BE2C (cell line): ENCODE data around the gene PNLIPRP1.

Source experiments
- DNase-seq: peaks from one replicate; pipeline ENCODE4 v3.0.0-alpha.2; 2020
- H3K27me3 ChIP-seq: fragments of 250-450 bp; sonication (Bioruptor Pico); 2 replicates; pipeline ENCODE4 v1.5.1; 2020; ENCODE audit warnings: mild to moderate bottlenecking
- H3K36me3 ChIP-seq: fragments of 250-450 bp; sonication (Bioruptor Pico); 2 replicates; pipeline ENCODE4 v1.5.1; 2020; ENCODE audit warnings: mild to moderate bottlenecking
- H3K4me1 ChIP-seq: fragments of 250-450 bp; sonication (Bioruptor Pico); 2 replicates; pipeline ENCODE4 v1.5.1; 2020
- H3K4me3 ChIP-seq: 2 replicates; pipeline ENCODE4 v1.5.1; 2011; ENCODE audit warnings: low read depth, low read length
- H3K9me3 ChIP-seq: fragments of 250-450 bp; sonication (Bioruptor Pico); 2 replicates; pipeline ENCODE4 v1.5.1; 2020
- TF ChIP-seq, protein P1 (sequence below): IDR thresholded peaks from 2 replicates; pipeline ENCODE4 v1.5.1; 2012; ENCODE audit warnings: mild to moderate bottlenecking, low read depth, low read length

PNLIPRP1 gene

DNA sequence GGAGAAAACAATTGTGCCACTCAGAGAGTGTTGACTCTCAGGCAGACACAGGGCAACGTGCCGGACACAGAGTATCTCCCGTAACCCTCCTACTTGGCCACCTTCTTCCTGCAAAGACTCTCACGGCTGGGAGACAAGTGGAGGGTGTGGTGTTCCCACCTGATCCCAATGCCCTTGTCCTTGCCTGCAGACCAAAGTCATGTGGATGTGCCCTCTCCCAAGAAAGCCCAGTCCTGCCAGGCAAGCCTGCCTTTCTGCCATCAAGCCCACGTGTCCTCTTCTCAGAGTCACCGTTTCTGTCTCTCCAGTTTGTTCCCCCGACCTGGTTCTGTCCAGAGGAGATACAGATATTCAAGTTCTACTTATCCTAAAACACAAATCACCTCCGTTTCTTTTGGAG is 30.7 kb downstream of the PNLIPRP1 start:
- no peak for DNase-seq
- H3K27me3 ChIP-seq, result no peaks in the 10 kb centered on the region
- TF ChIP-seq, protein P1, sequence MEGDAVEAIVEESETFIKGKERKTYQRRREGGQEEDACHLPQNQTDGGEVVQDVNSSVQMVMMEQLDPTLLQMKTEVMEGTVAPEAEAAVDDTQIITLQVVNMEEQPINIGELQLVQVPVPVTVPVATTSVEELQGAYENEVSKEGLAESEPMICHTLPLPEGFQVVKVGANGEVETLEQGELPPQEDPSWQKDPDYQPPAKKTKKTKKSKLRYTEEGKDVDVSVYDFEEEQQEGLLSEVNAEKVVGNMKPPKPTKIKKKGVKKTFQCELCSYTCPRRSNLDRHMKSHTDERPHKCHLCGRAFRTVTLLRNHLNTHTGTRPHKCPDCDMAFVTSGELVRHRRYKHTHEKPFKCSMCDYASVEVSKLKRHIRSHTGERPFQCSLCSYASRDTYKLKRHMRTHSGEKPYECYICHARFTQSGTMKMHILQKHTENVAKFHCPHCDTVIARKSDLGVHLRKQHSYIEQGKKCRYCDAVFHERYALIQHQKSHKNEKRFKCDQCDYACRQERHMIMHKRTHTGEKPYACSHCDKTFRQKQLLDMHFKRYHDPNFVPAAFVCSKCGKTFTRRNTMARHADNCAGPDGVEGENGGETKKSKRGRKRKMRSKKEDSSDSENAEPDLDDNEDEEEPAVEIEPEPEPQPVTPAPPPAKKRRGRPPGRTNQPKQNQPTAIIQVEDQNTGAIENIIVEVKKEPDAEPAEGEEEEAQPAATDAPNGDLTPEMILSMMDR, result no peak

DNA sequence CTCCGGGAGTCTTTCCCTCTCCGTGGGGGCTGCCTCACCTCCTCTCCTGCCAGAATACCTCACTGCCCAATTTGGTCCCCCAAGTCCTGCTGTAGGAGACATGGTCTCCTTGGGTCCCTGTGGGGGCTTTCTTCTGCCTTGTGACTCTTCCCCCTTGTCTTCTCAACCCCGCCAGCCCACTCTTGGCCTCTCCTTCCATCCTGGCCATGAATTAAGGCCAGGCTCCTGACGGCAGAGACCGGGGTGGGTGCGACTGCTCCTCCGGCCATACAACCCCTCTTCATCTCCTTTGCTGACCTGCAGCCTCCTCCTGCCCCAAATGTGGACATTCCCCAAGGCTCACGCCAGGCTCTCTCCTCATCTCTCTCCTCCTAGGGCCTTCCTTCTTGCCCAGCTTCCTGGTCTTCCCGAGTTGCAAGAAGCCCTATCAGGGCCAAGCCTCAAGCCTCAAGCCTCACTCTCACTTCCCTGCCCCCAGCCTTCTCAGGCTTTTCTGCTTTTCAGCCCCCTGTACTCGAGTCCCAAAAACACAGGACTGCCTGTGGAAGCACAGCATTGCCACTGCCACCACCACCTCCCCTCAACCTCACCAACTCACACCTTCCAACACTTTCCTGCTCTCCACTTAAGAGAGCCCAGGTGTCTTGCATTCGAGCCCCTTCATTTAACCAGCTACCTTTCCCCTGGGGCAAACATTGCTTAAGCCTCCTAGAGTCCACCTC is 31.3 kb downstream of the PNLIPRP1 start:
- TF ChIP-seq, protein P1, result no peak
- no peaks in the 10 kb centered on the region for H3K36me3 ChIP-seq

More for the DNA sequence above, 30.7 kb downstream of the PNLIPRP1 start:
- no peaks in the 10 kb centered on the region for H3K9me3 ChIP-seq
- no peaks in the 10 kb centered on the region for H3K4me1 ChIP-seq
- no peaks in the 10 kb centered on the region for H3K36me3 ChIP-seq
- H3K4me3 ChIP-seq, result no peak overlapping the region

DNA sequence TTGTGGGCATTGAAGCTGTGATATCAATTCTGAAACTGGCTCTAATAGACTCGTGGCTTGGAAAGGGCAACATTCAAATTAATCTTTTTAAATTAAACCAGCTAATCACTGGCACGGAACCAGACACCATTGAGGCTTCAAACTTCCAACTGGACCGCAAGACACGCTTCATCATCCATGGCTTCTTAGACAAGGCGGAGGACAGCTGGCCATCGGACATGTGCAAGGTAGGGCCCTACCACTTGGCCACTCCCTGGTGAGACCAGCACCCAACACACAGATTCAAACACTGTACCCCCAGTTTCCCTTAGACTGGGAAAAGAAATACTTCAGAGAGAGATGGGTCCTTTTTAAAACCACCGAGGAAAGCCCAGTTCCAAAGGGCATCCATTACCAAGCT is 35.1 kb downstream of the PNLIPRP1 start:
- Histone ChIP-seq H3K27me3 (peaks cover 10% of the 10 kb centered on the region), H3K9me3 (no peaks in the 10 kb centered on the region), H3K36me3 (no peaks in the 10 kb centered on the region), H3K4me1 (no peaks in the 10 kb centered on the region), H3K4me3 (no peak overlapping the region)
- TF ChIP-seq, protein P1, result no peak
- DNase-seq, result no peak

More for the DNA sequence above, 31.3 kb downstream of the PNLIPRP1 start:
- Histone ChIP-seq H3K4me1 (no peaks in the 10 kb centered on the region), H3K9me3 (no peaks in the 10 kb centered on the region), H3K27me3 (peaks cover 3% of the 10 kb centered on the region), H3K4me3 (no peak overlapping the region)
- no peak for DNase-seq

DNA sequence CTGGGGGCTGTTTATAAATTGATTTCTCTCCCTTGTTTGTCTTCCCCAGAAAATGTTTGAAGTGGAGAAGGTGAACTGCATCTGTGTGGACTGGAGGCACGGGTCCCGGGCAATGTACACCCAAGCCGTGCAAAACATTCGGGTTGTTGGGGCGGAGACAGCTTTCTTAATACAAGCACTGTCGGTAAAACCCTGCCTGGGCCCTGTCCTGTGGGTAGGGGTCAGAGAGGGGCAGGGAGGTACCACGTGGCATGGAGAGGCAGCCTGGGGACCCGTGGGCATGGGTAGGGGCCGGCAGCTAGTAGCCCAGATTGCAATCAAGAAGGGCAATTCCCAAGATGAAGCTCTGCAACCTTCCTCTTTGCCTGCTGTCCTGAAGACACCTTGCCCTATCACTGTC is 36.1 kb downstream of the PNLIPRP1 start:
- H3K9me3 ChIP-seq, result no peaks in the 10 kb centered on the region
- TF ChIP-seq, protein P1, result no peak
- no peaks in the 10 kb centered on the region for H3K4me1 ChIP-seq
- peaks cover 10% of the 10 kb centered on the region for H3K27me3 ChIP-seq
- no peak for DNase-seq
- H3K4me3 ChIP-seq, result no peak overlapping the region
- no peaks in the 10 kb centered on the region for H3K36me3 ChIP-seq

DNA sequence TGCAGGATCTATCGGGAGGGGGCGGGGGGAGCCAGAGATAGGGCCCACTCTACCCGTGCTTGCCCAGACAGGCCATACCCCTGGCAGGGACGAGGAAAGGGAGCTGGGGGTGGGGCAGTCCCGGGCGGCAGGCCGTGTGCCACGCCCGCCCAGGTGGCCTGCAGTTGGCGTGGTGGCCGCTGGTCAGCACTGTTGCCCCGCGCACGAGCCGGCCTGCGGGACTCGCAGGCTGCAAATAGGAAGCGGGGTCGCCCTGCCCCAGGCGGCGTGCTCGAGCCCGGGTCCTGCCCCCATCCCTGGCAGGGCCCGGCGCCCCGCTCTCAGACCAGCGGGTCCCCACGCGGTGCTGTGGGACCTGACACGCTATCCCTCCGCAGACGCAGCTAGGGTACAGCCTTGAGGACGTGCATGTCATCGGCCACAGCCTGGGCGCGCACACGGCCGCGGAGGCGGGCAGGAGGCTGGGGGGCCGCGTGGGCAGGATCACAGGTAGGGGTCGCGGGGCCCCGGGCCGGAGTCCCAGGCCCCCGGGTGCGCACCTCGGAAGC is 36.7 kb downstream of the PNLIPRP1 start:
- Histone ChIP-seq H3K36me3 (no peaks in the 10 kb centered on the region), H3K27me3 (peaks cover 10% of the 10 kb centered on the region), H3K4me1 (no peaks in the 10 kb centered on the region), H3K4me3 (no peak overlapping the region), H3K9me3 (no peaks in the 10 kb centered on the region)
- DNase-seq, result peak; percentile 25
- TF ChIP-seq, protein P1, result no peak

DNA sequence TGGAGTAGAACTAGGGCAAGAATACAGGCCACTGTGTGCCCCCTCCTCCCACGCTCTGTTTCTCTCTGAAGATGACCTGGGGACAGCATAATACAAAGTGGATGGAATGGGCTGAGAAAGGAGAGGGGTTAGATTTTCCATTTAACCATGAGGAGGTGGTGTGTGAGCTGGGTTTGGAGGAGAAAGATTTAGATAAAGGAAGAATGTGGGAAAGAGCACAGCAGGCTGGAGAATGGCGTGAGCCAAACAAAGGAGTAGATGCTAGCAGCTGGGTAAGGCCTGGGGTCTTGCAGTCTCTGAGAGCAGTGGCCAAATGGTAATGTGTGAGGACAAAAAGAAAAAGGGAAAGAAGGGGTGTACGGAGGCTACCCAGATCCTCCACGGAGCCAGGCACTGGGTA is 38.6 kb downstream of the PNLIPRP1 start:
- Histone ChIP-seq H3K27me3 (peaks cover 10% of the 10 kb centered on the region), H3K4me3 (no peak overlapping the region), H3K4me1 (no peaks in the 10 kb centered on the region), H3K9me3 (no peaks in the 10 kb centered on the region), H3K36me3 (no peaks in the 10 kb centered on the region)
- TF ChIP-seq, protein P1, result no peak
- no peak for DNase-seq
